Kidney (tissue), 14 donors: ENCODE measurements around the gene TIGIT. TPM values are rescaled to one million over a fixed set of nuclear protein-coding genes. Genes with fewer than 3 reads are reported as not detected.

Experiments used
- DNase-seq, 5 donors: peaks; one replicate each; pipeline ENCODE4 v3.0.0-alpha.2; 2013 to 2020
- FAIRE-seq: peaks from 2 replicates; lab custom pipeline; 2012; peaks lifted over from hg19 to GRCh38; lab: Jason Lieb, UNC
- H3K27ac ChIP-seq, 2 donors: one replicate each; pipeline ENCODE4 v1.7.0; 2013; ENCODE audit warnings: low read depth in 2 of 2, low read length in 2 of 2, inconsistent platforms in 1 of 2
- H3K27me3 ChIP-seq: one replicate; pipeline ENCODE4 v1.7.1; 2013; ENCODE audit warnings: low read length, inconsistent platforms; ENCODE audit not compliant: control insufficient read depth, insufficient read depth
- H3K36me3 ChIP-seq, 3 donors: one replicate each; pipeline versions ENCODE4 v1.7.0 to v1.7.1; 2013; ENCODE audit warnings: low read length in 3 of 3, control low read depth in 1 of 3, inconsistent platforms in 1 of 3; ENCODE audit not compliant: insufficient read depth in 3 of 3, control insufficient read depth in 2 of 3
- H3K4me1 ChIP-seq, 3 donors: one replicate each; pipeline versions ENCODE4 v1.7.0 to v1.7.1; 2013; ENCODE audit warnings: low read length in 3 of 3, inconsistent platforms in 1 of 3, low read depth in 1 of 3; ENCODE audit not compliant: control insufficient read depth in 2 of 3, insufficient read depth in 2 of 3
- H3K4me3 ChIP-seq, 3 donors: one replicate each; pipeline versions ENCODE4 v1.7.0 to v1.8.1; 2013; ENCODE audit warnings: low read length in 3 of 3, control low read depth in 1 of 3, inconsistent platforms in 1 of 3
- H3K9ac ChIP-seq, 3 donors: one replicate each; pipeline versions ENCODE4 v1.7.0 to v1.7.1; 2013; ENCODE audit warnings: low read length in 3 of 3, control low read depth in 1 of 3, inconsistent platforms in 1 of 3
- H3K9me3 ChIP-seq, 3 donors: one replicate each; pipeline versions ENCODE4 v1.7.0 to v1.7.1; 2013; ENCODE audit warnings: low read length in 3 of 3, control low read depth in 1 of 3, inconsistent platforms in 1 of 3; ENCODE audit not compliant: control insufficient read depth in 2 of 3, insufficient read depth in 1 of 3
- intact Hi-C: fragments of 100-400 bp; cut with DNase I; formaldehyde crosslinking; loops from one replicate; pipeline ENCODE4 v1.11.1; 2022
- polyA plus RNA-seq: library from polyadenylated mRNA; stranded (reverse); fragments of 350-450 nt; fragmentation: Illumina TruSeq; extraction: RNeasy Lipid Tissue Mini Kit (QIAGEN cat#74804); gene quantifications from one replicate; pipeline ENCODE4 v1.2.3, GENCODE V29; 2014; ENCODE audit warnings: low read depth, low replicate concordance; ENCODE audit not compliant: insufficient read depth
- total RNA-seq: library from RNA; stranded (reverse); fragmentation: NEBNext Ultra II Directional; extraction: Animal tissue kit (Norgen Biotek cat#: 25700); gene quantifications from one replicate; pipeline ENCODE4 v1.2.1, GENCODE V29; 2021
- TF ChIP-seq, protein P1 (sequence below): IDR thresholded peaks from 3 replicates; pipeline ENCODE4 v1.5.1; 2012; ENCODE audit warnings: mild to moderate bottlenecking, moderate library complexity, borderline replicate concordance; ENCODE audit not compliant: insufficient read depth; ENCODE audit errors: extremely low read depth
- donor health status: control.
- donor health status: control.
- donor health status: control.
- donor health status: control.
- donor health status: control.
- donor health status: DM: yes; HTN: yes; CAD: no.
- donor health status: Normal renal cell carcinoma (clear cell type).

TIGIT gene
- total and polyA plus RNA-seq, 2 donors from 2014 or later: 2.7 TPM; not detected in 1

DNA sequence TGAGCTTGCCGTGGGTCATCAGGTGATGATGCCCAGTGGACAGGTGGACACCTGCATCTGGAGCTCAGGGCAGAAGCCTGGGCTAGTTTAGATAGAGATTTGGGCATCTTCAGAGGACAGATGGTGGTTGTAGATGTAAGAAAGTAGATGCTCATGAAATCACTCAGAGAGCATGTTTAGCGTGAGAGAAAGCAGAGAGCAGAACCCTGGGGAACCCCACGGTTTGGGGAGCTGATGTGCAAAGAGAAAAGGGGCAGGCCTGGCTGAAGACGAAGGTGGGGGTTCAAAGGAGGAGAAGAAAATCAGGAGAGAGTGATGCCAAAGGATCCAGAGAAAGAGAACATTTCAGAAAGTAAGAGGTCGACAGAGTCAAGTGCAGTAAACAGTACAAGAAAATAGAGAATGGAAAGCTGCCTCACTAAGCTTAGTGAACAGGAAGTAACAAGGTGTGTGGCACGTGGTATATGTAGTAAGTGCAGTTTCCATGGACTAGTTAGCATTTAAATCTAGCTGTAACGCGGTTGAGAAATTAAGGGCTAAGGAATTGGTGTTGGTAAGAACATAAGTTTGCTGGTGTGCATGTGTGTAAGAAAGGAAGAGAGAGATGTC lies 13.5 kb downstream of the TIGIT start:
- H3K4me1 ChIP-seq: no peaks in the 10 kb centered on the region
- intact Hi-C loops: no loop called here
- no peak overlapping the region for H3K9ac ChIP-seq
- no peaks in the 10 kb centered on the region for H3K36me3 ChIP-seq
- no peak for FAIRE-seq
- no peaks in the 10 kb centered on the region for H3K9me3 ChIP-seq
- TF ChIP-seq, protein P1, sequence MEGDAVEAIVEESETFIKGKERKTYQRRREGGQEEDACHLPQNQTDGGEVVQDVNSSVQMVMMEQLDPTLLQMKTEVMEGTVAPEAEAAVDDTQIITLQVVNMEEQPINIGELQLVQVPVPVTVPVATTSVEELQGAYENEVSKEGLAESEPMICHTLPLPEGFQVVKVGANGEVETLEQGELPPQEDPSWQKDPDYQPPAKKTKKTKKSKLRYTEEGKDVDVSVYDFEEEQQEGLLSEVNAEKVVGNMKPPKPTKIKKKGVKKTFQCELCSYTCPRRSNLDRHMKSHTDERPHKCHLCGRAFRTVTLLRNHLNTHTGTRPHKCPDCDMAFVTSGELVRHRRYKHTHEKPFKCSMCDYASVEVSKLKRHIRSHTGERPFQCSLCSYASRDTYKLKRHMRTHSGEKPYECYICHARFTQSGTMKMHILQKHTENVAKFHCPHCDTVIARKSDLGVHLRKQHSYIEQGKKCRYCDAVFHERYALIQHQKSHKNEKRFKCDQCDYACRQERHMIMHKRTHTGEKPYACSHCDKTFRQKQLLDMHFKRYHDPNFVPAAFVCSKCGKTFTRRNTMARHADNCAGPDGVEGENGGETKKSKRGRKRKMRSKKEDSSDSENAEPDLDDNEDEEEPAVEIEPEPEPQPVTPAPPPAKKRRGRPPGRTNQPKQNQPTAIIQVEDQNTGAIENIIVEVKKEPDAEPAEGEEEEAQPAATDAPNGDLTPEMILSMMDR: no peak
- H3K27ac ChIP-seq: no peak overlapping the region
- H3K27me3 ChIP-seq: no peaks in the 10 kb centered on the region
- no peak overlapping the region for H3K4me3 ChIP-seq
- no peak for DNase-seq

DNA sequence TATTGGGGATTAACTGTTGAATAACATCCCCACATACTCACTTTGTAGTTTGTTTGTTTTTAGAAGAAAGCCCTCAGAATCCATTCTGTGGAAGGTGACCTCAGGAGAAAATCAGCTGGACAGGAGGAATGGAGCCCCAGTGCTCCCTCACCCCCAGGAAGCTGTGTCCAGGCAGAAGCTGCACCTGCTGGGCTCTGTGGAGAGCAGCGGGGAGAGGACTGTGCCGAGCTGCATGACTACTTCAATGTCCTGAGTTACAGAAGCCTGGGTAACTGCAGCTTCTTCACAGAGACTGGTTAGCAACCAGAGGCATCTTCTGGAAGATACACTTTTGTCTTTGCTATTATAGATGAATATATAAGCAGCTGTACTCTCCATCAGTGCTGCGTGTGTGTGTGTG lies 14.0 kb downstream of the TIGIT start:
- Histone ChIP-seq H3K9me3 (no peaks in the 10 kb centered on the region), H3K9ac (no peak overlapping the region), H3K27ac (no peak overlapping the region), H3K36me3 (no peaks in the 10 kb centered on the region), H3K4me3 (no peak overlapping the region), H3K27me3 (no peaks in the 10 kb centered on the region), H3K4me1 (no peaks in the 10 kb centered on the region)
- no peak for FAIRE-seq
- DNase-seq: no peak
- TF ChIP-seq, protein P1: no peak
- intact Hi-C loops: no loop called here

DNA sequence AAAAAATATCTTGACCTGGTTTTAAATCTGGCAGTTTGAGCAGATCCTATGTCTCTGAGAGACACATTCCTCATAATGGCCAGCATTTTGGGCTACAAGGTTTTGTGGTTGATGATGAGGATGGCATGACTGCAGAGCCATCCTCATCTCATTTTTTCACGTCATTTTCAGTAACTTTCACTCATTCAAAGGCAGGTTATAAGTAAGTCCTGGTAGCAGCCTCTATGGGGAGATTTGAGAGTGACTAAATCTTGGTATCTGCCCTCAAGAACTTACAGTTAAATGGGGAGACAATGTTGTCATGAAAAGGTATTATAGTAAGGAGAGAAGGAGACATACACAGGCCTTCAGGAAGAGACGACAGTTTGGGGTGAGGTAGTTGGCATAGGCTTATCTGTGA lies 14.5 kb downstream of the TIGIT start:
- FAIRE-seq (no peak), DNase-seq (no peak)
- Histone ChIP-seq H3K4me1 (no peaks in the 10 kb centered on the region), H3K4me3 (no peak overlapping the region), H3K27ac (no peak overlapping the region), H3K36me3 (no peaks in the 10 kb centered on the region), H3K27me3 (no peaks in the 10 kb centered on the region), H3K9ac (no peak overlapping the region), H3K9me3 (no peaks in the 10 kb centered on the region)
- TF ChIP-seq, protein P1: no peak
- intact Hi-C loops: no loop called here

DNA sequence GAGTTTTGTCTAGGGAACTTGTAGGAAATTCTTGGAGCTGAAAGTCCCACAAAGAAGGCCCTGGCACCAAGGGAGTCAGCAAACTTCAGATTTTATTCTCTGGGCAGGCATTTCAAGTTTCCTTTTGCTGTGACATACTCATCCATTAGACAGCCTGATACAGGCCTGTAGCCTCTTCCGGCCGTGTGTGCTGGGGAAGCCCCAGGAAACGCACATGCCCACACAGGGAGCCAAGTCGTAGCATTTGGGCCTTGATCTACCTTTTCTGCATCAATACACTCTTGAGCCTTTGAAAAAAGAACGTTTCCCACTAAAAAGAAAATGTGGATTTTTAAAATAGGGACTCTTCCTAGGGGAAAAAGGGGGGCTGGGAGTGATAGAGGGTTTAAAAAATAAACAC lies 15.0 kb downstream of the TIGIT start:
- FAIRE-seq (no peak), DNase-seq (no peak)
- H3K9ac ChIP-seq: no peak overlapping the region
- H3K4me3 ChIP-seq: no peak overlapping the region
- H3K36me3 ChIP-seq: no peaks in the 10 kb centered on the region
- TF ChIP-seq, protein P1: no peak
- no peaks in the 10 kb centered on the region for H3K27me3 ChIP-seq
- intact Hi-C loops: no loop called here
- no peaks in the 10 kb centered on the region for H3K4me1 ChIP-seq
- H3K27ac ChIP-seq: no peak overlapping the region
- H3K9me3 ChIP-seq: no peaks in the 10 kb centered on the region
